HEK293T (cell line): ENCODE measurements around the gene EIPR1.

Experiments used
- CTCF ChIA-PET: fragments of 350-600 bp; formaldehyde crosslinking; extraction: SDS; loops from one replicate; lab custom pipeline; 2021; ENCODE audit warnings: antibody characterized with exemption, inconsistent platforms; lab: Yijun Ruan, JAX
- POLR2A ChIA-PET: fragments of 350-600 bp; formaldehyde crosslinking; extraction: SDS; loops from one replicate; lab custom pipeline; 2020; ENCODE audit warnings: antibody characterized with exemption, inconsistent platforms; lab: Yijun Ruan, JAX
- DNase-seq: peaks from one replicate; pipeline ENCODE4 v3.0.0; 2012; ENCODE audit warnings: mixed read lengths; ENCODE audit errors: extremely low spot score
- ARNT ChIP-seq: fragments of 450-650 bp; IDR thresholded peaks from 2 replicates; pipeline ENCODE4 v1.6.1; 2017; ENCODE audit warnings: mild to moderate bottlenecking
- BHLHE40 ChIP-seq: fragments of 450-650 bp; IDR thresholded peaks from 2 replicates; pipeline ENCODE4 v1.6.1; 2016; ENCODE audit warnings: mild to moderate bottlenecking, moderate library complexity, borderline replicate concordance
- CTBP1 ChIP-seq: fragments of 450-650 bp; IDR thresholded peaks from 2 replicates; pipeline ENCODE4 v1.6.1; 2016; ENCODE audit warnings: borderline replicate concordance
- ELF4 ChIP-seq: fragments of 450-650 bp; IDR thresholded peaks from 2 replicates; pipeline ENCODE4 v1.6.1; 2017; ENCODE audit warnings: antibody characterized with exemption
- FOXA1 ChIP-seq: fragments of 450-650 bp; IDR thresholded peaks from 2 replicates; pipeline ENCODE4 v1.6.1; 2016; ENCODE audit warnings: mild to moderate bottlenecking
- FOXK2 ChIP-seq: fragments of 450-650 bp; IDR thresholded peaks from 2 replicates; pipeline ENCODE4 v1.6.1; 2016; ENCODE audit warnings: mild to moderate bottlenecking
- FOXM1 ChIP-seq: fragments of 450-650 bp; IDR thresholded peaks from 2 replicates; pipeline ENCODE4 v1.6.1; 2017; ENCODE audit warnings: mild to moderate bottlenecking, borderline replicate concordance
- HDGF ChIP-seq: fragments of 450-650 bp; IDR thresholded peaks from 2 replicates; pipeline ENCODE4 v1.6.1; 2017; ENCODE audit warnings: antibody characterized with exemption, borderline replicate concordance
- L3MBTL2 ChIP-seq: fragments of 450-650 bp; conservative IDR thresholded peaks from 2 replicates; pipeline ENCODE4 v1.6.1; 2016; ENCODE audit warnings: mild to moderate bottlenecking
- LEF1 ChIP-seq: fragments of 450-650 bp; IDR thresholded peaks from 2 replicates; pipeline ENCODE4 v1.6.1; 2017; ENCODE audit warnings: mild to moderate bottlenecking, borderline replicate concordance
- NFRKB ChIP-seq: fragments of 450-650 bp; IDR thresholded peaks from 2 replicates; pipeline ENCODE4 v1.6.1; 2016; ENCODE audit warnings: mild to moderate bottlenecking, moderate library complexity
- PKNOX1 ChIP-seq: fragments of 450-650 bp; IDR thresholded peaks from 2 replicates; pipeline ENCODE4 v1.6.1; 2016
- SP1 ChIP-seq: fragments of 450-650 bp; IDR thresholded peaks from 2 replicates; pipeline ENCODE4 v1.6.1; 2017
- SUZ12 ChIP-seq: fragments of 450-650 bp; IDR thresholded peaks from 2 replicates; pipeline ENCODE4 v1.6.1; 2016; ENCODE audit warnings: mild to moderate bottlenecking
- TARDBP ChIP-seq: fragments of 450-650 bp; IDR thresholded peaks from 2 replicates; pipeline ENCODE4 v1.6.1; 2016
- ZNF384 ChIP-seq: fragments of 450-650 bp; IDR thresholded peaks from 2 replicates; pipeline ENCODE4 v1.6.1; 2016

The EIPR1 gene

GRCh38 chr2:3176071-3176868 is 201.3 kb downstream of the EIPR1 start:
- no peak for DNase-seq
- CTCF ChIA-PET: no interaction called here
- POLR2A ChIA-PET: no interaction called here
- TF ChIP-seq ELF4 (no peak), HDGF (no peak), FOXM1 (no peak), FOXA1 (no peak), NFRKB (no peak), TARDBP (no peak), PKNOX1 (no peak), SP1 (no peak), BHLHE40 (no peak), L3MBTL2 (no peak), CTBP1 (no peak), LEF1 (no peak), SUZ12 (no peak)

GRCh38 chr2:3175568-3175955 is 202.1 kb downstream of the EIPR1 start:
- no peak for DNase-seq
- CTCF ChIA-PET: no interaction called here
- TF ChIP-seq SP1: no peak
- POLR2A ChIA-PET: no interaction called here

GRCh38 chr2:3174626-3175567 is 202.7 kb downstream of the EIPR1 start:
- no peak for TF ChIP-seq L3MBTL2
- TF ChIP-seq ELF4: no peak
- no peak for TF ChIP-seq ZNF384
- no peak for TF ChIP-seq CTBP1
- no peak for TF ChIP-seq BHLHE40
- TF ChIP-seq HDGF: no peak
- no peak for TF ChIP-seq FOXK2
- no peak for TF ChIP-seq ARNT
- no peak for TF ChIP-seq PKNOX1
- no peak for TF ChIP-seq FOXM1
- no peak for TF ChIP-seq SUZ12
- no peak for TF ChIP-seq LEF1
- TF ChIP-seq NFRKB: no peak
- TF ChIP-seq TARDBP: no peak
- no peak for TF ChIP-seq FOXA1
- no peak for TF ChIP-seq SP1
- ChIA-PET CTCF (no interaction called here), POLR2A (no interaction called here)
- no peak for DNase-seq

GRCh38 chr2:3173031-3173430 is 204.6 kb downstream of the EIPR1 start:
- TF ChIP-seq FOXA1 (no peak), SUZ12 (no peak), CTBP1 (no peak), HDGF (no peak), FOXM1 (no peak), PKNOX1 (no peak), SP1 (no peak), ARNT (no peak)
- POLR2A ChIA-PET: no interaction called here
- CTCF ChIA-PET: no interaction called here
- DNase-seq: no peak

- POLR2A ChIA-PET: no interaction called here
- TF ChIP-seq PKNOX1 (no peak), L3MBTL2 (no peak), ZNF384 (no peak), TARDBP (no peak), ARNT (no peak), LEF1 (no peak)
- CTCF ChIA-PET: no interaction called here
- DNase-seq: no peak
Measured at GRCh38 chr2:3172265-3172935, 205.2 kb downstream of the EIPR1 start.
